T-helper 1 cell (primary cell): ENCODE results near the gene NALCN.

Experiments used
- DNase-seq, 5 donors: peaks; one replicate each; pipeline ENCODE4 v3.0.0-alpha.2; 2012 to 2020

Gene NALCN

DNA sequence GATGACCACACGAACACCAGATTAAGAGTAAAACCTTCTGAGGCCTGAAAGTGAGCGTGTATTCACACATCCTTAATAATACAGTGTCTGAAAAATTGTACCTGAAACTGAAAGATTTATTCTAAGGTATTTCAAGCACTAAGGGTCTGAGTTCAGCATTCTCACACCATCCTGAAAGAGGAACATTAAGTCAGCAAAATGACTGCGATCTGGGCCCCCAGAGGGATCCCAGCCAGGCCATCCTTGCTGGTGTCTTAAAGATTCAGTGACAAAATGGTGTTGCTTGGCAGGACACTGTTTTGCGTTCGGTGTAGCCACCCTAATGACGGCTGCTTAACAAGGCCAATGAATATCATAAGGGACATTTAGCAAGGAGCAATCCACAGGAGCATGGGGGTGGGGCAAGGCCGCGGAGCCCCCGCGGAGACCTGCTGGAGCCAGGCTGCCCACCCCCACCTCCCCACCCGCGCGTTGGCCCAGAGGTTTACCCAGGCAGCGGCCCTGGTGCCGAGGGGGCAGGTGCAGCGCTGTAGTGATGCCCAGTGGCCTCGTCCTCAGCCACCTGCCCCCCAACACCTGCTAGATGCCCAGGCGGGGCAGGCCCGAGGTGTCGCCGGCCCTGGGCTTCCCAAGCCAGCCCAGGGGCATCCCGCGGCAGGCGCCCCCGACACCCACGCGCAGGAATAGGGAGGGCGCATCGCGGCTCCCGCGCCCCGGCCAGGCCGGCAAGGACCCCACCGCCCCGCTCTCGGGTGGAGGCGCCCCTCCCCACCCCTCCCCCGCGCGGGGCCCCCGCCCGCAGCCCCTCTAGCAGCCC lies 742 bp downstream of the NALCN start:
- peak in 1 of 5 donors; percentile 12 for DNase-seq

DNA sequence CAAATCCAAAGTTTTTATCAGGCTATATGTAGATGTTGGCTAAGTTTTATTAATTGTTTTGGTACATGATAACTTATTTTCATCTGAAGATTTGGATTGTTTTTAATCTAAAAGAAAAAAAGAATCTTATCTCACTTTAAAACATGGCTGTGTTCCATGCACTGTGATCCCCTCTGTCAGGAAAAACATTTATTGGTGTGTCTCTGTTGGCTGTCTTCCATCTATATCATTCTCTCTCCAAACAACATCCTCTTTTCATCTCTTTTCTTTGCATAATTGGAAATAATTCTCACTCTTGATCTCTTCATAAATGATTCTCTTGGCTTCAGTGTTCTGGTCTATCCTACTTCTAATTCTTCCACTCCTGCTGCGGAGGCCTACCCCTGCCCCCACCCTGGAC lies 4.2 kb downstream of the NALCN start:
- no peak for DNase-seq

DNA sequence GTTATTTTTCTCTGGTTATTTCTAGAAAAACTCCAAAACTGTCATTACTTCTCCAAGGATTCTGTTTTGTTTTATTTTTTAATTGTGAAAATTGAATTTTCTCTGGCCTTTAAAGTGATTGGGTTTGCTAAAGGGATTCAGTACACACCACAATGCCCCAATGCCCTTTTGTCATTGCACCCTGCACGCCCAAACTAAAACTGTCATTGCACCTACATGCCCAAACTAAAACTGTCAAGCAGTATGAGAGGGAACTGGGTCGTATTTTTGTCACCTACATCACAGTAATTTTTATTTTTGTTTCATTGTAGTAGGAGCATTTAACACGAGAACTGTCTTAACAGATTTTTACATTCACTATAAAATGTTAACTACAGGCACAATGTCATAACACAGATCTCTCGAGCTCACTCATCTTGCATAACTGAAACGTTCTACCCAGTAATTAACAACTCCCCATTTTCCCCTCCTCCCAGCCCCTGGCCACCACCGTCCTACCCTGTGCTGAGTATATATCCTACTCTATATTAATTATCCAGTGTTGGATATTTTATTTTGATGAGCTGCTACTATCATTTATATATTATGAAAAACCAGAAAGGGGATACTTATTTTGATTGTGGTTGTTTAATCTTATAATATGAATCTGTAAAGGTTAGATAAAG lies 7.2 kb downstream of the NALCN start:
- DNase-seq, result no peak

DNA sequence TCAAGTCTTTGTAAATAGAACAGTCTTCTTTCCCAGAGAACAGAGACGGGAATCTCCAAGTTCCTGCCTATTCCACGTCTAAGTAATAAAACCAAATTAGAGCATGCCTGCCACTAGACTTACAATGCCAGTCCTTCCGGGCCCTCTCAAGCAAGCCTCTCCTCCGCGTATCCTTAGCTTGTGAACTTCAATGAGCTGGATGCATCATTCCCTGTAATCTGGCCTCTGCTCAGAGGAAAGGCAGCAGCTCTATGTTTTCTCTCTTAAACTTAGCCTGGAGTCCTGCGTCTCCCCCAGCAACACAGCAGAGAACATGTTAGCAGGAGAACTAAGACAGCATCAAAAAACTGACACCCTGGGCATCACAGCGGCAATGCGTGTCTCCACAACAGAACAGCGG lies 8.2 kb downstream of the NALCN start:
- DNase-seq, result no peak

DNA sequence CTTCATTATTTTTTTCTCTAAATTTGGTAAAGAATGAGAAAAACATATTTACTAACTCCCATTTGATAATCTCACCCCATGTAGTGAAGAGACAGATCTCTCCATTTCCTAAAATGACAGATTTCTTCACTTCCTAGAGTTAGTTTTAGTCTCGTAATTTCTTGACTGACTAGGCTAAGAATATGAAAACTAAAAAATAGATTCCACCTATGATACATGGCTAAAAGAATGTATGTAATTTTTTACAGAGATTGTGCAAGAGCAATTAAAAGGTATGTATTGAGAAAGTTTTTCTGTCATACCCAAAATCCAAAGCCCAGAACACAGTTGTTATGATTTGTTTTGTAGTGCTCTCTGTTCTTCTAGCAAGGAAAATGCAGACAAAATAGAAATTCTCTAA lies 9.5 kb downstream of the NALCN start:
- DNase-seq, result no peak

DNA sequence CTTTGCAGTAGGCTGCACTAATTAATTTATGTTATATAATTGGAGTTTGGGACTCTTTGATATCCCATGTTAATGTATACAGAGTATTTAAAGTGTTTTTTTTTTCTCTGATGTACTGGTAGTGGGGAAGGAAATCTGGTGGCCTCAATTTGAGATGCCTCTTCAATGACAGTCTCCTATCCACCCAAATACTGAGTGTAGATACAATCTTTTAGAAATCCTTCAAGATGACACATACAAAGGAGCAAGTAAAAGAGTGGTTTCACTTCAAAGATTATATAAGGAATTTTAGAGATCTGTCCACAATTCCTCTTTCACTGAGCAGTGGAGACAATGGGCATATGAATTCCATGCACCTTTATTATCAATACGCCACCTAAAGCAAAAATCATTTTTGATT lies 15.1 kb downstream of the NALCN start:
- DNase-seq, result no peak

DNA sequence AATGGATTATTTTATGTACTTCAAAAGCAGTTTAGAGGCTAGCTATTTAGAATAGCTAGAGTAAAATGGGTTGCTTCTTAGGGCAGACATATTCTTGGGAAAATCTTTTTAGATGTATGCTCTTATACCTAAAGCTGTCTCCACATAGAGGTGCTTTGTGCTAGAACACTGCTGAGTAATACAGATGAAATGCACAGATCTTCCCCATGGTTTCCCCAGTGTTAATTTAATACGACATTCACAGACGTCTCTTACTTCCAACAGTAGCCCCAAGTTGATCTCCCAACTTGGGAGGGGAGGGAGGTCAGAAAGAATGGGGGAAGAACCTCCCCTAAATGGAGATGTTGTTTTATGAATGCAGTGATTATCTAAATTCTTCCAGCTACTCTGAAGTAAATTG lies 16.9 kb downstream of the NALCN start:
- no peak for DNase-seq

DNA sequence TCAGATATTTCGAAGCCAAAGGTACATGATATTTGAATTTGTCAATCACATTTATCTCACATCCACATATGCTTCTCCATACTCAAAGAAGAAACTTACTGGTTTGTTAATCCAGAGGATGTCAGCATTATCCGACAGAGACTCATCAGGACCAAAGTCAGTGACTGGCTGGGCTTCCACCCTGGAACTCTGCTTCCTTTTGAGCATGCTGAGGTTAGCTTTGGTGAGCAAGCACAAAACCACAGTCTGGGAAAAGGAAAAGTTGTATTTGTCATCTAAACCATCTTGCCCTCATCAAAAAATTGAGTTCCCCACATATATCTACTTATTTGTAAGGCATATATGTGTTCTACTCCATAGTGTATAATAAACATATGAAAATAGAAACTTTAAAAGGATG lies 17.4 kb downstream of the NALCN start:
- DNase-seq, result no peak

DNA sequence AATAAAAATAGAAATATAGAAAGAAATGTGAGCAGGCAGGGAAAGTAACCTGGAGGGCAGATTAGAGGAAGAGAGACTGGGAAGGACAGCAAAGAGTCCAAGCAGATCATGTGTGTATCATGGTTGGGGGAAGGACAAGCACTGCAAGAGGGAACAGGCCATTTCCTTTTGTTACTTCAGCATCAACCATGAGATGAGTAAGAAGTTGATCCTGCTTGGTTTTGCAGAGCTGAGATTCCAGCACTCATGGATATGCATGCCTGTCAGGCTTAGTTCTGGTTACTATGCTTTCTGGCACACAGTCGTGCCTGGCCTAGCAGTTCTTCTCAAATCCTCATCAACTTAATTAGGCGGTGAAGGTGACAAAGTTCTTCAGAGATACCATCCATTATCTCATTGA lies 18.1 kb downstream of the NALCN start:
- DNase-seq, result no peak

DNA sequence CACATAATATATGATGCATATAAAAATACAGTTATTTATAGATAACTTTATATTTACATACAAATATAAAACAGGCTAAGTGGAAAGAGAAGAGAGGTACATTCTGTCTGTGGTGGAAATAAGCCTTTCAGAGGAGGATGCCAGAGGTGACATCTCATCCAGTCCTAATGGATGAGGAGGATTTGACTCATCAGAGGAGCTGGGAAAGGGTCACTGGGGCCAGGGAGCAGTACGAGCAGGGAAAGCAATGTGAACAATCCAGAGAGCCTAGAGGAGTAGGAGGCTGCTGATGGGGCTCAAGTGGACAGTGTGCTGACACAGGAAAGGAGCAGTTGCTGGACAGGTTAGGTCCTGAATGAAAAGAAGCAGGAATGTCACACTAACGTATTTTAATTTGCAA lies 18.6 kb downstream of the NALCN start:
- no peak for DNase-seq

DNA sequence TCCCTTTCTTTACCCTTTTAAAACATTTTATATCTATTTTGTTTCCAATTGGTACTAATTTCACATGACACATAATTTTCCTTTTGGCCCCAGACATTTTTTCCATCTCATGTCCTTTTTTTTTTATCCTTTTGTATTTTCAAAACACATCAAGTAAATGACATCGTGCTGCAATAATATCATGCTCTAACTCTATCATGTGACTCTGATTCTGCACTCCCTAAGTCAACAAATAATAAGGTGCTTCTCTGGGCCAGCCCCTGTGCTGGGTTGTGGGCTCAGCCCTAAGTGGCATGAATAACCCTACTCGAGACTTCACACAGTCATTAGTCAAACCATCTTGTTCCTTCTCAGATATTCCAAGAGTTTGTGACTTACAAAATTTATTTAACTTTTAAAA lies 21.7 kb downstream of the NALCN start:
- no peak for DNase-seq

DNA sequence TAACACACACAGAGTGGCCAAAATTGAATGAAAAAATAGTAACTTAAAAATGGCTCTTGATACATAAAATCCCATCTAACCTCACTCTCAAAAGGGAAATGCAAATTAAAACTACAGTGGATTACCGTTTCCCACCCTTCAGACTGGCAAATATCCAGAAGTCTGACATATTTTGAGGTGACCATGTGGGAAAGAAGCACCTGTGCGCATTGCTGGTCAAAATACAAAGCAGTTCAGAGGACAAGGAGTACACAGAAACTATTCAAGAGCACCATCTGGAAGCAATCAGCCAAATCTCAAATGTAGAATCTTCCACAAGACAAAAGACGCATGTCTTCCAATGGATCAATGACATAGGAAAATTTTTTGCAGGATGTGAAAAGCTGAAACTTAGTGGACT lies 23.2 kb downstream of the NALCN start:
- DNase-seq, result no peak

DNA sequence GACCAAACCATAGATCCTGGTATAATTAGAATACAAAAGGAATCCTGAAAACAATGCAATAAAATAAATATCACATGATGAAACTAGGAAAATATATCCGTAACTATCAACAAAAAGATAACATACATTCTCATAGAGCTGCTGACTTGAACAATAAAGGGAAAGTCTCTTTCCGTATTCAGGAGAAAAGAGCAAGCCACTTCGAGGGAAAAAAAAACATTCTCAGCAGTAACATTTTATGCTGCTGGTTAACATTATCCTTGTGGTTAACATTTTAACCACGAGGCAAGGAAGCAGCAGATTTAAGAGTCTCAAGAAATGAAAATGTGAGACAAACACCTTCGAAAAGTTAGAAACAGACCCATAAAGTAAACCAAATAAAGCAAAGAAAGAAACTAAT lies 25.8 kb downstream of the NALCN start:
- DNase-seq, result no peak

DNA sequence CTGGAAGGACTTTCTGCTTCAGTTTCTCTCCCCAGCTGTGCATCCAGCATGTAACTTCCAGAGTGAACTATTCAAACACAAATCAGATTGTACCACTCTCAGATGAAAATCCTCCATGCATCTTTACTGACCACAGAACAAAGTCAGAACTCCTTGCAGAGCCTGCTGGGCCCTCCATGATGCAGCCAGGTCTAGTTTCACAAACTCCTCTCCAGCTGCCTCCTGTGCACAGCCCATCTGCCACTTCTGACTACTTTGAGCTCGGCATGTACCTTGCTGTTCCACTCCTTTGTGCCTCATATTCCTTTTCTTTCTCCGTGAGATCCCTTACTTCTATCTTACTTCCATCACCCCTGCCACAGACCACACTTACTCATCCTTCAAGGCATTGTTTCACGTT lies 31.4 kb downstream of the NALCN start:
- no peak for DNase-seq

DNA sequence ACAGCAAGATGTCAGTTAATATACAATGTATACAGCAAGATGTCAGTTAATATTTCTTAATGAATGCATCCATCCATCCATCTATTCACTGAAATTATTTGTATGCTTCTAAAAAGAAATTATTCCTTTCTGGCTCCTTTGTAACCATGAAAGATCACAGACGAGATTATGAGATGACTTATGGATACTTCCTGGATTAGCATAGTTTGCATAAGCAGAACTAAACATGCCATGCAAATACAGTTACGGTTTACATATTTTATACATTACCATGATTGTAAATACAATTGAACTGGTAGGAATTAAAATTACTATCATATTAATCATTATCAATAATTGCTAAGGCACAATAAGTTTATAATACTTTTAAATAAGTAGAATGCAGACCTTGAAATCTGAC lies 32.7 kb downstream of the NALCN start:
- DNase-seq, result no peak

DNA sequence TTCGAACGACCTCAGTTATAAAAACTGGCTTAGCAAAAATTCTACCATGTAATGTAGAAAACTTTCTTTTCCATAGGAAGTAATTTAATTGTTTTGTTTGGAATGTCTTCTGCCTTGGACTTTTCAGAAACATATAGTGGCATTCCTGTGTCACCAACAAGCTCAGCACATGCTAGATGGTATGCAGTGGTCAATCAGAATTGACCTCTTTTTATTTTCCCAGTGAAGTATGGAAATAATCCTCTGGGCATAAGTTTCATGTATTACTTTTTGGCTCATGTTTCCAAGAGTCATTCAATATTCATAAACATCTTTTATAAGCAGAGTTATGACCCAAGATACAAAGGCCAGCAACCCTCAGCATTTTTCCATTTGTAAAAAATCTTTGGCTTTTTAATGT lies 33.6 kb downstream of the NALCN start:
- no peak for DNase-seq

DNA sequence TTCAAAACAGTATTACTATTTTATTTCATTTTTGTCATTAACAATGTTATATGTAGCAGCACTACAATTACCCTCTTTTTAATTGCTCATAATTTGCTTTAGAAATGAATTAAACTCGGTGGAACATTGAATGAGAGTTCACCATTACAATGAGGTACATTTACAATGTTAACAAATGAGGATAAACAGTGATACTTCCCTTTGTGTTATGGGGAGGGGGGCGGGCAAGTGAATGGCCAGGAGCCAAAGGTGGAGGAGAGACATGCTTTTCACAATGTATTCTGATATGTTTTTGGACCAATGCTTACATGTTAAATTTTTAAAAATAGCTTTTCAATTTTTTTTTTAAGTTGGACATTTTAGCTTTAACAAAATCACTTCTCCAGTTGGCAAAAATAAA lies 34.2 kb downstream of the NALCN start:
- DNase-seq, result no peak

DNA sequence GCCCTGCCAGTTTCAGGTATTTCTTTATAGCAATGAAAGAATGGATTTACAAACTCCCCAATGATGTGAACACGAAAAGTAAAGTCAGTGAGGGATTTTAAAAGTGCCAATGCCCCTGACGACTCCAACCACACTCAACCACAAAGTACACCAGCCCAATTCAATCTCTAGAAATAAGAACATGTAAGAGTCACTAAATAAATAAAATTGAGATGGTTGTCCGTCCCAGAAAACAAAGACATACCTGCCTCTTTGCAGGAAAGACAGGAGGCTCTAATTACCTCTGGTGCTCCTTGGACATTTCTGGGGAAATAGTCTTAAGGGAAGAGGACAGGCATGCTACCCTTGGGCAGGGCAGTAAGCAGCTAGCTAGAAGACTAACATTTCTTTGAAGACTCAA lies 55.8 kb downstream of the NALCN start:
- DNase-seq, result no peak

DNA sequence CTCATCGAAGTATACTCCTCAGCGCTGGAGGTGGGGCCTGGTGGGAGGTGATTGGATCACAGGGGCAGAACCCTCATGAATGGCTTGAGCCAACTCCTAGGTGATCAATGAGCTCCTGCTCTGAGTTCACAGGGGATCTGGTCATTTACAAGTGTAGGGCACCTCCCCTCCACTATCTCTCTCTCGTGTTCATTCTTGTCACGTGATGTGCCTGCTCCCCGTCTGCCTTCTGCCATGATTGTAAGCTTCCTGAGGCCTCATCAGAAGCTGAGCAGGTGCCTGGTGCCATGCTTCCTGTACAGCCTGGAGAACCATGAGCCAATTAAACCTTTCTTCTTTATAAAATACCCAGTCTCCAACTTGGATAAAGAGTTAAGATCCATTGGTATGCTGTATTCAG lies 61.4 kb downstream of the NALCN start:
- no peak for DNase-seq

DNA sequence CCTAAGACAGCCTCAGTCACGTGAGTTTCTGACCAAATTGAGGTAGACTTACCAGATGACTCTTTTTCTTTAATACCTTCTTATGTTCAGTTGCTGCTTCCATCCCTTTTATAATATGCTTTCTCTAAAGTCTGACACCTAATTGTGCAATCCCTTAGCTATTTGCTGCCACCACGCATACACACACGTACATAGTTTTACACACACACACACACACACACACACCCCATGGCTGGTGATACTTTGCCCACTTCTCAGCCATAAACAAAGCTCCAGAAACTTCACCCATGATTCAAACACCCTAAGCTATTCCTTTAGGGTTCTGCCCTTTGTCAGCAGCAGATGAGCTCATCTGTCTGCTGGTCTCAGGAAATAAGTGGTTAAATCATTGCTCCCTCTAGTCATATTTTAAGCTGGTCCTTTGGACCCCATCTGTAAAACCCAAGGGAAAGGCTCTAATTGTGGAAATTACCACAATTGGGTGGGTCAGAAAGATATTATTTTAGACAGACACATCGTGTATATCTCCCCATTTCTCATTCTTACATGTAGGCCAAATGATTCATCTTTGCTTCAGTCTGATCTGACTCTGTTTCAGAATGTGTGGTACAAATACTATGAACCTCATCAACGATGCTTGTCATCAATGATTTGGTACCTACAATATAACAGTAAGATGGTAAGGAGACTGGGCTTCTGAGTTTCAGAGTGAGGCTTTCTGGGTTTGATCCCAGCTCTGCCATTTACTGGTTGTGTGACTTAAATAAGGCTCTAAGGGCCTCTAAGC lies 69.2 kb downstream of the NALCN start:
- no peak for DNase-seq

DNA sequence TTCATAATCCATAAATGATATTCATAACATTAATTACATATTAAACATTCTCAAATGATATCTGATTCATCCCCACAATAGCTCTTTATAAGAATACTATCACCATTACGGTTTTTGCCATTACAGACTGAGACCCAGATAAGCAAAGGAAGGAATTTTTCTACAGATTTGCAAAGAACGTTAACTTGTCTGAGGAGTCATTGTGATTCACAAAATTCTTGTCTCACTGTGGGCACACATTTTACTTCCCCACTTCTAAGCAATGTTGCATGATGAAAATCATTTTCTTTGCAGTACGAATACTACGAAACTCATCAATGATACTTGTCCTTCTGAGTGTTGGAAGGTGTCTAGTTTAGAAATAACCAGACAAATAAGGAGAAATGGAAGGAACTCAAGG lies 70.1 kb downstream of the NALCN start:
- no peak for DNase-seq

DNA sequence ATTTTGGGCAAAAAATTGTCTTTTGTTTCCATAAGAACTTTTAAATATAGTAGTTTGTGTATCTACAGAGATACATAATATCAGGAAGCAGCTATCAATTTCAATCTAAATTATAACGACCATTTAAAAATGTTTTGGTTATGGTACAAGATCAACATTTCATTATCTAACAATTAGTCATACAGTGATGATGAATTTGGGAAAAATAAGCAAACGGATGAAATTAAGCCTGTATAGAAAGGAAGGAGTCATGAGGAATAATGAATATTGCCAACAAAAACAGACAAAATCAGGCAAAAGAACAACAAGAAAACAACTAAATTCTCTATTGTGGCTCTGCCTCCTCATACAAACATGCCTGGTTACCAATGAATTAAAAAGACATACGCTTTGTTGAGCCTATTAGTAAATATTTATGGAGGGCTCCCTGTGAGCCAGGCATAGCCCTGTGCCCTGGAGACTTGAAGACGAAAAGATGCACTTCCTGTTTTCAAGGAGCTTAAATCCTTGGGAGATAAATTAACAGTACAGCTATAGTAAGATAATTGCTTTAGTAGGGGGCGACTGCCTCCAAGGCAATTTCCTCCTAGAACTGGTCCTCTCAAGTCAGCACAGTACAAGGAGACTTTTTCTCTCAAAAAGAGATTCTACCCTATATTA lies 73.0 kb downstream of the NALCN start:
- DNase-seq, result no peak

DNA sequence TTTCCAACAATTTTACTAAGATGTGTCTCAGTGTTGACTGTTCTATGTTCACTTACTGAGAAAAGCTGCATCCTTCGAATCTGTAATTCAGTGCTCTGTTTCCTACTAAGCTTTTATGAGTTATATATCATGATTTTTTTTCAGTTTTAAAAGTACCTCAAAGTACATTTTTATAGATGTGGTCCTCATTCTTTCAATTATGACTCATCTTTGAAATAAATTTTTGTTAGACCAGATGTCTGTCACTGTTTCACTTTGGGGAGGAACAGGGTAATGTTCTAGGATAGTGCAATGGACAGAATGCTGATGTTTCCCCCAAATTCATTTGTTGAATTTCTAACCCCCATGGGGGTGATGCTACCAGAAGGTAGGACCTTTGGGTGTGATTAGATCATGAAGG lies 74.8 kb downstream of the NALCN start:
- no peak for DNase-seq
